ENCODE measurements around the gene VKORC1.

- TF ChIP-seq POLR2AphosphoS5 (IDR thresholded peaks at IDR 0.05; ENCODE audit: low read depth, low read length), result no peak
- no peak for TF ChIP-seq SIN3A (IDR thresholded peaks at IDR 0.05; ENCODE audit: borderline replicate concordance, low read depth, low read length)
- no peak for TF ChIP-seq CTCF (IDR thresholded peaks at IDR 0.05)
Measured at GRCh38 chr16:31043898-31044481, 50.6 kb downstream of the VKORC1 start.

Measured in SK-N-SH (cell line).